ENCODE measurements around the gene XPO6.

The XPO6 gene

GRCh38 chr16:28158136-28158535 is 53.6 kb downstream of the XPO6 start:
- DNase-seq, result no peak

GRCh38 chr16:28156056-28156680 is 55.6 kb downstream of the XPO6 start:
- DNase-seq, result no peak

- DNase-seq, result no peak
These were observed 56.5 kb downstream of the XPO6 start for GRCh38 chr16:28155293-28155692.

- DNase-seq, result no peak
These were observed 60.6 kb downstream of the XPO6 start for GRCh38 chr16:28151180-28151579.

- no peak for DNase-seq
These were observed 62.5 kb downstream of the XPO6 start for GRCh38 chr16:28149011-28149888.

GRCh38 chr16:28146536-28146935 is 65.2 kb downstream of the XPO6 start:
- no peak for DNase-seq

GRCh38 chr16:28145796-28146195 is 66.0 kb downstream of the XPO6 start:
- DNase-seq, result no peak

GRCh38 chr16:28140788-28141618 is 70.8 kb downstream of the XPO6 start:
- no peak for DNase-seq

GRCh38 chr16:28139530-28139929 is 72.2 kb downstream of the XPO6 start:
- no peak for DNase-seq

- DNase-seq, result peak in 40 of 56 donors; percentile 2 to 66 (median 18)
These were observed 74.9 kb downstream of the XPO6 start for GRCh38 chr16:28136751-28137434.

- DNase-seq, result no peak
These were observed 78.1 kb downstream of the XPO6 start for GRCh38 chr16:28133666-28134065.

- DNase-seq, result no peak
These were observed 79.9 kb downstream of the XPO6 start for GRCh38 chr16:28131743-28132393.

GRCh38 chr16:28131181-28131580 is 80.6 kb downstream of the XPO6 start:
- no peak for DNase-seq

- no peak for DNase-seq
These were observed 81.4 kb downstream of the XPO6 start for GRCh38 chr16:28130099-28131088.

GRCh38 chr16:28126684-28127620 is 84.8 kb downstream of the XPO6 start:
- no peak for DNase-seq

GRCh38 chr16:28125592-28125991 is 86.2 kb downstream of the XPO6 start:
- DNase-seq, result no peak

GRCh38 chr16:28121527-28121926 is 90.2 kb downstream of the XPO6 start:
- no peak for DNase-seq

GRCh38 chr16:28120754-28121153 is 91.0 kb downstream of the XPO6 start:
- DNase-seq, result no peak

Data from amygdala (tissue), 56 donors.